ENCODE measurements around the gene NANOGP8.

DNA sequence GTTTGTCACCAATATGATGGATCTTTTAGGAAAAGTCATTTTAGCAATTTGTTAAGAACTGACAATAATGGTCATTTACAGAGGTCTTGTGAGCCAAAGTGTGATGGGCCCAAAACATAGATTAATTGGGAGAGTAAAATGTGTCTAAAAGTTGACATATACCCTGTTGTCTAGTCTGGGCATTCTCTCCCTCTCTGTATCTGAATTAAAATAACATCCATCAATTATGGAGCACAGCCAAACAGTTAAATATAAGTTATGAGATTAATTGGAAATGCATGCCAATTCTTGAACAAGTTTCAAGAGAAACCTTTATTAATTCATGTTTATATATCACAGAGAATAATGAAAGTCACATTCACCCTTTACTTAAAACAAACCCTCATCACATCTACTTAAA is 13.6 kb upstream of the NANOGP8 start:
- TF ChIP-seq, protein P1, sequence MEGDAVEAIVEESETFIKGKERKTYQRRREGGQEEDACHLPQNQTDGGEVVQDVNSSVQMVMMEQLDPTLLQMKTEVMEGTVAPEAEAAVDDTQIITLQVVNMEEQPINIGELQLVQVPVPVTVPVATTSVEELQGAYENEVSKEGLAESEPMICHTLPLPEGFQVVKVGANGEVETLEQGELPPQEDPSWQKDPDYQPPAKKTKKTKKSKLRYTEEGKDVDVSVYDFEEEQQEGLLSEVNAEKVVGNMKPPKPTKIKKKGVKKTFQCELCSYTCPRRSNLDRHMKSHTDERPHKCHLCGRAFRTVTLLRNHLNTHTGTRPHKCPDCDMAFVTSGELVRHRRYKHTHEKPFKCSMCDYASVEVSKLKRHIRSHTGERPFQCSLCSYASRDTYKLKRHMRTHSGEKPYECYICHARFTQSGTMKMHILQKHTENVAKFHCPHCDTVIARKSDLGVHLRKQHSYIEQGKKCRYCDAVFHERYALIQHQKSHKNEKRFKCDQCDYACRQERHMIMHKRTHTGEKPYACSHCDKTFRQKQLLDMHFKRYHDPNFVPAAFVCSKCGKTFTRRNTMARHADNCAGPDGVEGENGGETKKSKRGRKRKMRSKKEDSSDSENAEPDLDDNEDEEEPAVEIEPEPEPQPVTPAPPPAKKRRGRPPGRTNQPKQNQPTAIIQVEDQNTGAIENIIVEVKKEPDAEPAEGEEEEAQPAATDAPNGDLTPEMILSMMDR (IDR thresholded peaks at IDR 0.05), result no peak
- no peak for TF ChIP-seq POLR2AphosphoS5 (IDR thresholded peaks at IDR 0.05)
